HG03095 (cell line): ENCODE measurements around the gene INTS6.

Experiments used
- ATAC-seq: cut with Tn5 transposase; IDR thresholded peaks from one replicate; pipeline ENCODE4 v1.9.1; 2021; ENCODE audit warnings: moderate library complexity; ENCODE audit not compliant: unreplicated experiment

INTS6 gene

GRCh38 chr13:51452361-51453206 is at the start of gene INTS6:
Gene INTS6 (minus strand): TSS chr13:51453036. CDS start chr13:51452525, 511 bp downstream.
- ATAC-seq, result peak; percentile 71

DNA sequence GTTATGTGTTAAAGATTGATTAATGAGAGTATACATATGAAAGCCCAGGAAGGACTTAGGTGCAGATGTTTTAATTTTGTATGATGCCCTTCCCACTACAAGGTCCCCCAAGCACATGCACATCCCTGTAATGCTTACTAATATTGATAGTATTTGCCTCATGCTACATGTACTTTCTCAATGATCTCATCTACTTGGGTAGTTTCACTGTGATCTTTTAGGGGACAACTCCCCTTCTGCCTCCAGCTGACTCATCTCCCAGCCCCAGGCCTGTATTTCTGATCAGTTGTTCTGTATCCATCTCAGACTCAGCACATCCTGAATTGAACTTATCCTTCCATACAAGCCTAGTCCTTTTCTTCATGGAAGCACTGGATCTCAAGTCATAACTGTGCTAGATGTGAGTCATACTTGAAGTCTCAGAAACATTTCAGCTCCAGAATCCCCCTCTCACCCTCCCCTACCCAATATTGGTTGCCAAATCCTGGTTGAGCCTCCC is 49.4 kb upstream of the INTS6 start:
- peak; percentile 97 for ATAC-seq

GRCh38 chr13:51501592-51502152 is 48.8 kb upstream of the INTS6 start:
- ATAC-seq, result peak; percentile 32

DNA sequence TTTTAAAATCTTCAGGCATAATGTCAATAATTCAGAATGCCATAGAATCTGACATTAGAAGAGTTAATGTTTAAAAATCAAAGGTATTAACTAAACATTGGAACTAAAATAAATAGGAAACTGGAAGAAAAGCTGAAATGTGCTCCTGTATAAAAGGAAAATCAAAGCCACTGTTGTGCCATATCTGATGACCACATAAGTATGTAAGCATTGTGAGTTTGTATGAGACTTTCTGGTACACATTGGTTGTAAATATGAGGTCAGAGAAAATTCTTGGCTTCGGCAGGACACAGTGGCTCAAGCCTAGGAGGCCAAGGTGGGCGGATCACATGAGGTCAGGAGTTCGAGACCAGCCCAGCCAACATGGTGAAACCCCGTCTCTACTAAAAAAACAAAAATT is 48.3 kb upstream of the INTS6 start:
- no peak for ATAC-seq

GRCh38 chr13:51500687-51501086 is 47.9 kb upstream of the INTS6 start:
- no peak for ATAC-seq

DNA sequence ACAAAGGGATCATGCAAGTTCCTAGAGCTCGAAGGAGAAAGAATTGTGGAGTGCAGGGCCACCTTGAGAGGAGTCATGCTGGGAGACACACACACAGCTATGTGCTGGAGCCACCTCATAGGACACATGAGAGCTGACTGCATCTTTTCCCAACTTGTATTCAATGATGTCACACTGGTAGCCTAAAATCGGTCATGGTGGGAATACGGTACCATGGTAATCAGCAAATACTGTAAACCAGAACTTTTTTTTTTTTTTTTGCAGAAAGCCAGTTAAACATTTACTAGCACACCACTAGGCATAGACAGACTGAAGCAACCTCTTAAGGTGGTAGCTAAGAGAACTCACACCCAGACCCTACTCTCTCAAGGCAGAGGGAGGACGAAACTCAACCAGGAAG is 47.0 kb upstream of the INTS6 start:
- no peak for ATAC-seq

DNA sequence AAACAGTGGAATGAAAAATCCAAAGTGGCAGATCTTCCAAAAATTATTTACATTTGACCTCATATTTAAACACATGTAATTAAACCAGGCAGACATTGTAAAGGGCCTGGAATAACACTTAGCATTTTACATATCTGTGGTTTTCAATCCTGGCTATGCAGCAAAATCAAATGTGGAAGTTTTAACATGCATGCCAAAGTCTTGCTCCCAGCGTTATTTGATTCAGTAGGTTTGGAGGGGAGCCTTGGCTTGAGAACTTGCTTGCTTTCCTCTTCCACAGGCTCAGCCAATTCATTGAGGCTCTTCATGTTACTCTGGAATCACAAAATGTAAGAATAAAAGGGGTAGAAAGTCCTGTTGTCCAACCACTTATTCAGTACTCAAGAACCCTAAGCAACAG is 42.5 kb upstream of the INTS6 start:
- no peak for ATAC-seq

GRCh38 chr13:51494156-51494555 is 41.3 kb upstream of the INTS6 start:
- no peak for ATAC-seq

- ATAC-seq, result no peak
Measured at GRCh38 chr13:51488212-51488611, 35.4 kb upstream of the INTS6 start.

GRCh38 chr13:51481656-51482055 is 28.8 kb upstream of the INTS6 start:
- no peak for ATAC-seq

DNA sequence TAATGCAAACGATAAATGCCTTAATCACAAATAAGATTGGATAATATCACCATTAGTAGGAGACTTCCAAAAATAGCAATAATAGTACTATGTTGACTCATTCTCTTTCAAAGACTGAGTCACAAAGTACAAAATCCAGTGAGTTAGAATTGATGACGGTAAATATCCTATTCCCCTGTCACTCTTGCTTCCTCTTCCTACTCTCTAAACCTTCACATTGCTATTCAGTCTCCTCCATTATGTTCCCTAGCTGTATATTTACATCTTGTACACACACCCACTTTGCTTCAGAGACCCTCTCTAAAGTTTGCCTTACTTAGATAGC is 26.3 kb upstream of the INTS6 start:
- ATAC-seq, result no peak

DNA sequence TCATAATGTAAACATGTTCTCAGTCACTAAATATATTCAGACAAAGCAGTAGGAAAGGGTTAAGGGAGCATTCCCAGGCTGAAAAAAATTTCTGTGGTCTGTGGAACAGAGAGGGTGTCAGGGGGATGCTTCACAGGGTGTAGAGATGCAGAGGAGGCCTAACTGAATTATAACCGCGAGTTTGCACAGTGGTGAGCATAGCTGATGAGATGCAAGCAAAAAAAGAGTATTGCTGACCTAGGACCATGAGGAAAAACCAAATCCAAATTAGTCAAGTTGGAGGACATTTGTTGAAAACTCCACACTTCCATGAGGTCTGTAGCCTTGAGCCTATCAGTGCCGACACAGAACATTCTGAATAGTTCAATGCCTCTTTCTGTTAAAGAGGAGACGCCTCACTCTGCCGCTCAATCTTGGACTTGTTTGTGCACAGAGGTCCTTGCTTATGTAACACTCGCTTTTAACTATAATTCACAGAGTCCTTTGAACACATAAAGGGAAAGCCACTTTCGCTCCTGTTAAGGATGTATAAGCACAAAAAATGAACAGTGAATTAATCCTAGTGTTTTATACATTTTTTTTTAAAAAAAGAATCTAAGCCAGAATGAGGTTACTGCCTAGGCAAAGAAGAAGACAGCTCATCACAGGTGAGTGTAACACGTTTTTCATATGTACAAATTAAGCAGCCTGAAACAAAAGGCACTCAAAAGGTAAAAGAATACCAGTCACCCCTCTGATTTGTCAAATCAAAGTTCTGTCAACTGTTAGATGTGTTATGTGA is 25.8 kb upstream of the INTS6 start:
- no peak for ATAC-seq

- no peak for ATAC-seq
Measured at GRCh38 chr13:51477653-51478324, 25.0 kb upstream of the INTS6 start.

DNA sequence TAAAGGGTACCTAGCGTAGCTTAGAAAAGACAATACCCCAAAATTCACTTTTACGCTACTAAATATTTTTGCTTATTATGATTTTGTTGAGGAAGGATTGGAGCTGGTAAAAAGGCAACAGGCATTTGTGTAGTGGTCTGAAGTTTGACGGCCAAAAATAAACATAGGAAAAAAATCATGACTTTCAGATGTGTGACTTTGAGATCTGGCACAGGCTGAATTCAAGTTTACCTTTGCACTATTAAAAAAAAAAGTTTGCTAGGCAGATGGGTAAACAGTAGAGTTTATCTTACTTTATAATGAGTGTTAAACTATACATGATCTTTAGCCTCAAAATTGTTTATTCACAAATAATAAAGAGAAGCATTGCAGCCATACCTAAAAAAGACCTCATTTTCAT is 24.3 kb upstream of the INTS6 start:
- ATAC-seq, result no peak

- ATAC-seq, result no peak
Measured at GRCh38 chr13:51475727-51476501, 23.1 kb upstream of the INTS6 start.

- no peak for ATAC-seq
Measured at GRCh38 chr13:51469790-51470189, 17.0 kb upstream of the INTS6 start.

GRCh38 chr13:51467730-51468129 is 14.9 kb upstream of the INTS6 start:
- no peak for ATAC-seq

DNA sequence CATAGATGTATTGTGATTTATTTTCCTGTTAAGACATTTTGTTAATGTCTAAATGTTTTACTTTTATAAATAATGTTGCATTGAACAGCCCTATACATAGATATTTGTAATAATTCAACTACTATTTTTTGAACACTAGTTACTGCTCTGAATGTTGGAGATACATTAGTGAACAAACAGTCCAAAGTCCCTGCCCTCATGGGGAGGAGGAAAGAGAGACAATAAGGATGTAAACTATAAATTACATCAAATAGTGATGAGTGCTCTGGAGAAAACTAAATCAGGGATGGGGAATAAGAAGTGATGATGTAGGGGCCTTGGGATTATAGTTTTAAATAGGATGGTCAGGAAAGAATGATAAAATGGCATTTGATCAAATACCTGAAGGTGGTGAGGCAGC is 12.3 kb upstream of the INTS6 start:
- ATAC-seq, result no peak

DNA sequence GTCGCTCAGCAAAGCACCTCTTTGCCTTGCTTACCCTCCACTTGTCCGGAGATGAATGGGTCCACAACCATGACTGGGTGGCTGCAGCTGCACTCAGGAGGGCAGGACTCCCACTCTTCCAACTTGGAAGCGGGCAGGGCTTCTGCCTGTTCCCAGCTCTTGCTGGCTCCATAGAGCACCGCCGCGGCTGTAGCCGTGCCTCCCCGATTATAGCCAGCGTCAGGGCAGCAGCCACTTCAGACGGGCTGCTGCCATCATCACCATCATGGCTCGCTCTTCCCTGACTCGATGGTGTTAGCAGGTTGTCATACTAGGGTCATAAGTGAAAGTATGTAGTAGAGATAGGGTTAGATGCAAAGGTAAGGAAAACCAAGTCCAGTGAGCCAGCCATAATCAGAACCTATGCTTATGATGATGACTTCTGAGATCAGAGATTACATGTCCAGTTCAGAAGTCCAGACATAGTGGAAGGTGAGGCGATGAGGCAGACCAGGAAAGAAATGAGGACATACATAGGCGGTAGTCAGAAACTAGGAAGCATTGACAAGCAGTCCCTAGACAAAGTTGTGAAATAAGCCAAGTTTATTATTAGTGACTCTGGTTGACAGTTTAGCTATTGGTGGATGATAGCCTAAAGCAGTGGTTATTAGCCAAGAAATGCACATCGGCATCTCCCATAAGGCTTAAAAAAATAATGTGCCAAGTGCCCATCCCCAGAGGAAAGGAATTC is 4.4 kb upstream of the INTS6 start:
- ATAC-seq, result no peak

GRCh38 chr13:51456510-51456909 is 3.7 kb upstream of the INTS6 start:
- no peak for ATAC-seq
